Naive thymus-derived CD4-positive, alpha-beta T cell (primary cell): ENCODE measurements around the gene UNC13A. TPM values are rescaled to one million over a fixed set of nuclear protein-coding genes. Genes with fewer than 3 reads are reported as not detected.

Experiments used
- ATAC-seq: fragments of 150-1000 bp; cut with Tn5 transposase; 2 replicates; pipeline ENCODE4 v1.10.0; 2021; ENCODE audit warnings: mild to moderate bottlenecking, moderate library complexity
- CTCF ChIA-PET: fragments of 350-600 bp; sonication (Branson Sonifier 250); formaldehyde crosslinking; loops from one replicate; lab custom pipeline; 2021; ENCODE audit warnings: antibody characterized with exemption; lab: Charles Lee
- POLR2A ChIA-PET: fragments of 350-600 bp; sonication (Branson Sonifier 250); formaldehyde crosslinking; loops from one replicate; lab custom pipeline; 2021; ENCODE audit warnings: antibody characterized with exemption, inconsistent platforms; lab: Charles Lee
- DNase-seq, 9 donors: peaks; one replicate each; pipeline versions ENCODE4 v3.0.0 to v3.0.0-alpha.2; 2020 to 2022; ENCODE audit warnings: mixed read lengths in 1 of 9
- H3K27ac ChIP-seq: one replicate; pipeline ENCODE4 v1.7.0; 2013; ENCODE audit warnings: mild to moderate bottlenecking, low read depth, low read length, moderate library complexity
- H3K27me3 ChIP-seq, 2 donors: one replicate each; pipeline ENCODE4 v1.7.0; 2013; ENCODE audit warnings: low read length in 2 of 2, mild to moderate bottlenecking in 2 of 2, moderate library complexity in 2 of 2; ENCODE audit not compliant: control insufficient read depth in 2 of 2, insufficient read depth in 2 of 2
- H3K36me3 ChIP-seq, 3 experiments: 1 replicate in 2 of 3; 2 replicates in 1 of 3; pipeline ENCODE4 v1.7.0; 2013; ENCODE audit warnings: low read length in 3 of 3, mild to moderate bottlenecking in 3 of 3, moderate library complexity in 1 of 3; ENCODE audit not compliant: insufficient read depth in 3 of 3, control insufficient read depth in 2 of 3
- H3K4me1 ChIP-seq, 2 donors: one replicate each; pipeline ENCODE4 v1.7.0; 2013; ENCODE audit warnings: low read length in 2 of 2, mild to moderate bottlenecking in 2 of 2, moderate library complexity in 1 of 2; ENCODE audit not compliant: control insufficient read depth in 2 of 2, insufficient read depth in 2 of 2
- H3K4me3 ChIP-seq: 2 replicates; pipeline ENCODE4 v1.7.0; 2013; ENCODE audit warnings: mild to moderate bottlenecking, low read length
- H3K9me3 ChIP-seq, 3 experiments: 1 replicate in 2 of 3; 2 replicates in 1 of 3; pipeline ENCODE4 v1.7.0; 2013; ENCODE audit warnings: low read length in 3 of 3; ENCODE audit not compliant: control insufficient read depth in 2 of 3
- H3K27ac Mint-ChIP-seq, 9 donors: one replicate each; pipeline ENCODE4 v1.8.0; 2020 to 2022; ENCODE audit warnings: mixed read lengths in 9 of 9, mild to moderate bottlenecking in 8 of 9, moderate library complexity in 5 of 9, inconsistent platforms in 2 of 9
- H3K27me3 Mint-ChIP-seq, 5 donors: one replicate each; pipeline ENCODE4 v1.8.0; 2021 to 2022; ENCODE audit warnings: mixed read lengths in 5 of 5, mild to moderate bottlenecking in 1 of 5
- H3K36me3 Mint-ChIP-seq, 5 donors: one replicate each; pipeline ENCODE4 v1.8.0; 2020 to 2022; ENCODE audit warnings: mixed read lengths in 5 of 5, mild to moderate bottlenecking in 3 of 5, inconsistent platforms in 1 of 5
- H3K4me1 Mint-ChIP-seq, 7 donors: one replicate each; pipeline ENCODE4 v1.8.0; 2020 to 2022; ENCODE audit warnings: mixed read lengths in 7 of 7, mild to moderate bottlenecking in 3 of 7, inconsistent platforms in 1 of 7
- H3K4me3 Mint-ChIP-seq, 10 donors: one replicate each; pipeline ENCODE4 v1.8.0; 2020 to 2022; ENCODE audit warnings: mild to moderate bottlenecking in 10 of 10, mixed read lengths in 10 of 10, moderate library complexity in 6 of 10, inconsistent platforms in 2 of 10
- H3K9me3 Mint-ChIP-seq, 11 donors: one replicate each; pipeline ENCODE4 v1.8.0; 2020 to 2022; ENCODE audit warnings: mixed read lengths in 11 of 11, mild to moderate bottlenecking in 4 of 11, inconsistent platforms in 1 of 11, moderate library complexity in 1 of 11
- intact Hi-C, 2 donors: fragments of 100-400 bp; cut with micrococcal nuclease; formaldehyde crosslinking; loops; one replicate each; pipeline ENCODE4 v1.15.1; 2023
- polyA plus RNA-seq, 2 donors: library from polyadenylated mRNA; unstranded; fragments of 300-500 nt; fragmentation: Illumina TruSeq; gene quantifications; one replicate each; pipeline ENCODE4 v1.2.3, GENCODE V29; 2021
- total RNA-seq, 6 experiments: library from RNA in 5 of 6; stranded (reverse) in 5 of 6; gene quantifications; 1 replicate in 5 of 6; 2 replicates in 1 of 6; pipeline ENCODE4 v1.2.3 and lab custom pipeline; 2021 to 2026

Gene UNC13A
- total and polyA plus RNA-seq, 7 experiments from 2014 or later, result 0.02 to 0.30 (median 0.04) TPM; not detected in 1

DNA sequence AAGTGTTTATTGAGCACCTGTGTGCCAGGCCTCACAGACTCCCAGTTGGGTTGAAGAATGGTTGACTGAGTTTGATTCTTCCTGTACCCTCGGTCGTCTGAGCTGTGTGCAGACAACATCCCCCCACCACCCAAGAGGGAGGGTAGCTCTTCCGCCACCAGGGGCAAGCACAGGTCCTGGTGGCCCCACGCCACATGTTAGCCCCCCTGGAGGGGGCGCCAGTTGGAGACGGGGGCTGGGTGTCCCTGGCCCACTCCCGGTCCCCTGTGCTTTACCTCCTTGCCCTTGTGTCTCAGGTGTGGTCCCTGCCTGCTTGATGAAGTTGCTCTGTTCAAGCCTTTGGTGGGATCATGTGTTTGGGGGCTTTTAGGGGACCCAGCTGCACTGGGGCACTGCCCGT, 105.5 kb downstream of the UNC13A start:
- ChIA-PET CTCF (no interaction called here), POLR2A (interaction anchor here (0.6 to 0.7 kb wide), 2 partner anchors 72 to 1327 kb away, joined by 3 read pairs; no protein-coding TSS in a partner anchor)
- no peak for ATAC-seq
- H3K4me1 ChIP-seq, result no peaks in the 10 kb centered on the region
- H3K4me3 ChIP-seq, result no peak overlapping the region
- Mint-ChIP-seq H3K4me3 (no peak overlapping the region), H3K4me1 (peaks cover 0 to 9% (median 0%) of the 10 kb centered on the region in 7 donors), H3K27ac (peak overlapping the region in 1 of 9 donors; percentile 38), H3K36me3 (peaks cover 0 to 21% (median 6%) of the 10 kb centered on the region in 5 donors), H3K27me3 (no peaks in the 10 kb centered on the region), H3K9me3 (no peaks in the 10 kb centered on the region)
- H3K9me3 ChIP-seq, result no peaks in the 10 kb centered on the region
- no peak for DNase-seq
- intact Hi-C loops, result no loop called here
- H3K36me3 ChIP-seq, result peaks cover 0 to 53% (median 14%) of the 10 kb centered on the region in 3 experiments
- H3K27me3 ChIP-seq, result no peaks in the 10 kb centered on the region
- H3K27ac ChIP-seq, result no peak overlapping the region

DNA sequence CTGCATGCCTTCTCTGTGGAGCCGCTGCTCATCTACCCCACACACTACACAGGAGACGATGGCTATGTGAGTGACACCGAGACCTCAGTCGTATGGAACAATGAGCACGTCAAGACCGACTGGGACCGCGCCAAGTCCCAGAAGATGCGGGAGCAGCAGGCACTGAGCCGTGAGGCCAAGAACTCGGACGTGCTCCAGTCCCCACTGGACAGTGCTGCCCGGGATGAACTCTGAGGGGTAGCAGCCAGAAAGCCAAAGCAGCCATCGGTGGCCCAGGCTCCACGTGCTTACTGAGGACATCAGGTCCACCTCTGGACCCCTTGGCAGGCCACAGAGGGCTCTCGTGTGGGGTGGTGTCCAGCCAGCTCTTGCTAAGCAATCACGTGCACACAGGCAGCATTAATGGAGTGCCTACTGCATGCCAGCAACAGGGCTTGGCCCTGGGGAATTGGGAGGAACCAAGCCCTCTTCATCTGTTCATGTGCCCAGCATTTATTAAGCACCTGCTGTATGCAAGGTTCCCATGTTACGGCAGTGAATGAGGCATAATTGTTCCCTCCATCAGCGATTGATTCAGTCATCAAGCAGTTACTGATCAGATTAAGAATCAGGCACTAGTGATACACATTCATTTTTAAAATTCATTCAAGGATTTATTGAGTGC, 106.8 kb downstream of the UNC13A start:
- Histone ChIP-seq H3K27ac (no peak overlapping the region), H3K9me3 (no peaks in the 10 kb centered on the region), H3K36me3 (peaks cover 0 to 62% (median 14%) of the 10 kb centered on the region in 3 experiments), H3K4me1 (no peaks in the 10 kb centered on the region), H3K27me3 (no peaks in the 10 kb centered on the region), H3K4me3 (no peak overlapping the region)
- peaks cover 0 to 24% (median 6%) of the 10 kb centered on the region in 5 donors for H3K36me3 Mint-ChIP-seq
- intact Hi-C loops, result no loop called here
- ATAC-seq (no peak), DNase-seq (no peak)
- H3K4me1 Mint-ChIP-seq, result peaks cover 0 to 9% (median 0%) of the 10 kb centered on the region in 7 donors
- no peak overlapping the region for H3K27ac Mint-ChIP-seq
- no peaks in the 10 kb centered on the region for H3K27me3 Mint-ChIP-seq
- POLR2A ChIA-PET, result interaction anchor here (0.7 kb wide), 1 partner anchor 140 kb away, joined by 4 read pairs; no protein-coding TSS in a partner anchor
- CTCF ChIA-PET, result no interaction called here
- H3K9me3 Mint-ChIP-seq, result no peaks in the 10 kb centered on the region
- H3K4me3 Mint-ChIP-seq, result no peak overlapping the region

GRCh38 chr19:17580470-17581144, 107.5 kb downstream of the UNC13A start:
- ATAC-seq (no peak), DNase-seq (no peak)
- Histone ChIP-seq H3K9me3 (no peaks in the 10 kb centered on the region), H3K27me3 (no peaks in the 10 kb centered on the region), H3K4me3 (no peak overlapping the region), H3K4me1 (no peaks in the 10 kb centered on the region), H3K27ac (no peak overlapping the region), H3K36me3 (peaks cover 0 to 69% (median 14%) of the 10 kb centered on the region in 3 experiments)
- Mint-ChIP-seq H3K27me3 (no peaks in the 10 kb centered on the region), H3K36me3 (peaks cover 0 to 28% (median 6%) of the 10 kb centered on the region in 5 donors), H3K27ac (peak overlapping the region in 1 of 9 donors; percentile 43), H3K4me1 (peaks cover 0 to 9% (median 0%) of the 10 kb centered on the region in 7 donors), H3K4me3 (no peak overlapping the region), H3K9me3 (no peaks in the 10 kb centered on the region)
- POLR2A ChIA-PET, result no interaction called here
- CTCF ChIA-PET, result no interaction called here
- intact Hi-C loops, result no loop called here

DNA sequence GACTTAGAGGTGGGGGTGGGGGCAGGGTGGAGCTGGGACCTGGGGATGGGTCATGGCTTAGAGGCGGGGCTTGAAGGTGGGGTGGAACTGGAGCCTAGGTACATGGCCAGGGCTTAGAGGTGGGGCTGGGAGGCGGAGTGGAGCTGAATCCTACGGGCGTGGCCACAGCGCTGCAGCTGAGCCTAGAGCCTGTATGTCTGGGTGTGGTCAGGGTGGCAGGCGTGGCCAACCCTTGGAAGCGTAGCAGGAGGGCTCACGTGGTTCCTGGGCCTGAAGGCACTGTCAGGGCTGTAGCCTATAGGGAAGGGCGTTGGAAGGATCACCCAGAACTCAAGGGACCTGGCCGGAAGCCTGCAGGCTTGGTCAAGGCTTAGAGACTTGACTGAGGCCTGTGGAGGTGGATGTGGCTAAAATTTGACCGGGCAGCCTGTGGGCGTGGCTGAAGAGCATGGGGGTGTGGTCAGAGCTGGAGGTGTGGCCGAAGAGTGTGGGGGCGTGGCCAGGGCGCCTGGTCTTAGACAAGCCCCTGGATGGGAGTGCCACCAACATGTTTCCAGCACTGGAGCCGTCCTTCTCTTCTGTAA, 108.4 kb downstream of the UNC13A start:
- ATAC-seq (peak; percentile 77), DNase-seq (peak in 3 of 9 donors; percentile 15 to 48 (median 30))
- ChIA-PET CTCF (interaction anchor here (0.8 kb wide), 1 partner anchor 84 kb away, joined by 3 read pairs; no protein-coding TSS in a partner anchor), POLR2A (no interaction called here)
- Mint-ChIP-seq H3K27me3 (no peaks in the 10 kb centered on the region), H3K4me1 (peaks cover 0 to 9% (median 0%) of the 10 kb centered on the region in 7 donors), H3K4me3 (no peak overlapping the region), H3K36me3 (peaks cover 0 to 28% (median 6%) of the 10 kb centered on the region in 5 donors), H3K9me3 (no peaks in the 10 kb centered on the region), H3K27ac (peak overlapping the region in 5 of 9 donors; percentile 37 to 68 (median 59))
- no peaks in the 10 kb centered on the region for H3K9me3 ChIP-seq
- no peak overlapping the region for H3K27ac ChIP-seq
- H3K36me3 ChIP-seq, result peaks cover 0 to 73% (median 15%) of the 10 kb centered on the region in 3 experiments
- H3K27me3 ChIP-seq, result no peaks in the 10 kb centered on the region
- no peak overlapping the region for H3K4me3 ChIP-seq
- intact Hi-C loops, result no loop called here
- H3K4me1 ChIP-seq, result no peaks in the 10 kb centered on the region

DNA sequence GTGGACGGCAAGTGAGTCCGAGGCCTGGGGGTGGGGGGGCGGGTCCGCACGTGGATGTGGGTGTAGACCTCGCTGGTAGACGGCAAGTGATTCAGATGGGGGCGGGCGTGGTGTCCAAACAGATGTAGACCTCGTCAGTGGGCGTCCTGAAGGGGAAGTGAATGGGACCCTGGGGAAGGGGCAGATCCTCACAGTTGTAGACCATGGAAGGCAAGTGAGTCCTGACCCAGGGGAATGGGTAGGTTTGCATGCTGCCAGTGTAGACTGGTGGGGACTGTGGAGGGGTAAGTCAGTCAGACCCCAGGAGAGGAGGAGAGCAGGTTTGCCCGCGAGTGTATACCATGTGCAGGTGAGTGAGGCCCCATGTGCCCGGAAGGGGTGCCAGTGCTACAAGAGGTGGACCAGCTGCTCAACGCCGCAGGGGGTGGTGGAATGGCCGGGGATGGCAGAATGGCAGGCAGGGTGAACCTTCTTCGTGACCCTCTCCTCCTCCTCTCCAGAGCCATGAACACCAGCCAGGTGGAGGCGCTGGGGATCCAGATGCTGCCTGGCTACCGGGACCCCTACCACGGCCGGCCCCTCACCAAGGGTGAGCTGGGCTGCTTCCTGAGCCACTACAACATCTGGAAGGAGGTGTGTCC, 110.6 kb downstream of the UNC13A start:
- no peaks in the 10 kb centered on the region for H3K27me3 ChIP-seq
- intact Hi-C loops, result no loop called here
- peaks cover 0 to 78% (median 18%) of the 10 kb centered on the region in 3 experiments for H3K36me3 ChIP-seq
- H3K4me1 ChIP-seq, result no peaks in the 10 kb centered on the region
- H3K4me1 Mint-ChIP-seq, result peaks cover 0 to 11% (median 3%) of the 10 kb centered on the region in 7 donors
- POLR2A ChIA-PET, result no interaction called here
- H3K36me3 Mint-ChIP-seq, result peaks cover 3 to 33% (median 6%) of the 10 kb centered on the region in 5 donors
- no peak overlapping the region for H3K27ac ChIP-seq
- CTCF ChIA-PET, result no interaction called here
- no peaks in the 10 kb centered on the region for H3K9me3 ChIP-seq
- peak overlapping the region in 1 of 9 donors; percentile 54 for H3K27ac Mint-ChIP-seq
- ATAC-seq (no peak), DNase-seq (no peak)
- no peak overlapping the region for H3K4me3 ChIP-seq
- H3K27me3 Mint-ChIP-seq, result no peaks in the 10 kb centered on the region
- no peak overlapping the region for H3K4me3 Mint-ChIP-seq
- no peaks in the 10 kb centered on the region for H3K9me3 Mint-ChIP-seq

DNA sequence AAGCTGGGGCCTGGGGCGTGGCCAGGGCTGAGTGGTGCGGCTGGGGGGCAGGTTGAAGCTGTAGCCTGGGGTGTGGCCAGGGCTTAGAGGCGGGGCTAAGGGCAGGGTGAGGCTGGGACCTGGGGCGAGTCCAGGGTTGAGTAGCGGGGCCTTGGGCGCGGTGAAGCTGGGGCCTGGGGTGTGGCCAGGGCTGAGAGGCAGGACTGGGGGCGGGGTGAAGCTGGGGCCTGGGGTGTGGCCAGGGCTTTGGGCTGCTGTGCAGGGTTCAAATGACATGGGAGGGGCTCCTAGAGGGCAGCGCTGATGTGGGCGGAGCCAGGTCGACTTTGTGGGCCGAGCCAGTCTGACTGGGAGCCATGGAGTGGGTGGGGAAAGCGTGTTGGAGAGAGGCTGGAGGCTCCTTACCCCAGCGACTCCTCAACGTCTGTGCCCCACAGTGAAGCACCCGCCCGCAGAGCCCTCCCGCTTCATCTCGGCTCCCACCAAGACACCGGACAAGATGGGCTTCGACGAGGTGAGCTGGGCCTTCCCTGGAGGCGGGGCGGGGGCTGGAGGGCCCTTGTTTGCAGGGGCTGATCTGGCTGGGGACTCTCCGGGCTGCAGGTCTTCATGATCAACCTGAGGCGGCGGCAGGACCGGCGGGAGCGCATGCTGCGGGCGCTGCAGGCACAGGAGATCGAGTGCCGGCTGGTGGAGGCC, 111.2 kb downstream of the UNC13A start:
- Mint-ChIP-seq H3K27ac (no peak overlapping the region), H3K4me3 (no peak overlapping the region), H3K36me3 (peaks cover 5 to 33% (median 9%) of the 10 kb centered on the region in 5 donors), H3K27me3 (no peaks in the 10 kb centered on the region), H3K4me1 (peaks cover 0 to 11% (median 3%) of the 10 kb centered on the region in 7 donors), H3K9me3 (no peaks in the 10 kb centered on the region)
- no peak for DNase-seq
- H3K4me1 ChIP-seq, result no peaks in the 10 kb centered on the region
- peak; percentile 41 for ATAC-seq
- no peaks in the 10 kb centered on the region for H3K27me3 ChIP-seq
- H3K27ac ChIP-seq, result no peak overlapping the region
- ChIA-PET CTCF (interaction anchor here (0.9 kb wide), 1 partner anchor 18 kb away, joined by 3 read pairs; no protein-coding TSS in a partner anchor), POLR2A (no interaction called here)
- H3K4me3 ChIP-seq, result no peak overlapping the region
- intact Hi-C loops, result no loop called here
- H3K9me3 ChIP-seq, result no peaks in the 10 kb centered on the region
- H3K36me3 ChIP-seq, result peaks cover 0 to 77% (median 11%) of the 10 kb centered on the region in 3 experiments
